Cardiac fibroblast (primary cell): Measurements from ENCODE around the gene P2RY14.

Experiments
- DNase-seq, 2 donors: peaks; one replicate each; pipeline versions ENCODE4 v3.0.0 to v3.0.0-alpha.2; 2010; ENCODE audit warnings: low read depth in 2 of 2
- H3K4me3 ChIP-seq, 2 donors: replicated peaks in 1 of 2; 1 replicate in 1 of 2; 2 replicates in 1 of 2; pipeline ENCODE4 v1.5.1; 2011; ENCODE audit warnings: low read depth in 2 of 2, low read length in 2 of 2, mild to moderate bottlenecking in 2 of 2, moderate library complexity in 1 of 2
- CTCF ChIP-seq: IDR thresholded peaks from one replicate; pipeline ENCODE4 v1.5.1; 2011; ENCODE audit warnings: low read depth, mild to moderate bottlenecking, low read length, inconsistent platforms

Gene P2RY14

GRCh38 chr3:151197228-151197627 lies 81.1 kb downstream of the P2RY14 start:
- no peak overlapping the region for H3K4me3 ChIP-seq
- no peak for TF ChIP-seq CTCF
- no peak for DNase-seq

GRCh38 chr3:151196434-151196833 lies 81.9 kb downstream of the P2RY14 start:
- no peak for TF ChIP-seq CTCF
- no peak overlapping the region for H3K4me3 ChIP-seq
- DNase-seq, result no peak

- TF ChIP-seq CTCF, result no peak
- no peak overlapping the region for H3K4me3 ChIP-seq
- DNase-seq, result no peak
Measured at GRCh38 chr3:151195826-151196225, 82.5 kb downstream of the P2RY14 start.

- H3K4me3 ChIP-seq, result no peak overlapping the region
Measured at GRCh38 chr3:151192545-151192944, 85.8 kb downstream of the P2RY14 start.

GRCh38 chr3:151191095-151191494 lies 87.2 kb downstream of the P2RY14 start:
- TF ChIP-seq CTCF, result no peak

More at GRCh38 chr3:151192545-151192944, 85.8 kb downstream of the P2RY14 start:
- no peak for TF ChIP-seq CTCF
- DNase-seq, result no peak

GRCh38 chr3:151183265-151183671 lies 95.1 kb downstream of the P2RY14 start:
- no peak for TF ChIP-seq CTCF
- DNase-seq, result no peak
- no peak overlapping the region for H3K4me3 ChIP-seq

More at GRCh38 chr3:151191095-151191494, 87.2 kb downstream of the P2RY14 start:
- DNase-seq, result no peak
- H3K4me3 ChIP-seq, result no peak overlapping the region

- no peak for TF ChIP-seq CTCF
Measured at GRCh38 chr3:151182349-151183079, 95.8 kb downstream of the P2RY14 start.

More at GRCh38 chr3:151182349-151183079, 95.8 kb downstream of the P2RY14 start:
- no peak overlapping the region for H3K4me3 ChIP-seq
- no peak for DNase-seq
